ENCODE results near the gene UBL7.

UBL7 gene

DNA sequence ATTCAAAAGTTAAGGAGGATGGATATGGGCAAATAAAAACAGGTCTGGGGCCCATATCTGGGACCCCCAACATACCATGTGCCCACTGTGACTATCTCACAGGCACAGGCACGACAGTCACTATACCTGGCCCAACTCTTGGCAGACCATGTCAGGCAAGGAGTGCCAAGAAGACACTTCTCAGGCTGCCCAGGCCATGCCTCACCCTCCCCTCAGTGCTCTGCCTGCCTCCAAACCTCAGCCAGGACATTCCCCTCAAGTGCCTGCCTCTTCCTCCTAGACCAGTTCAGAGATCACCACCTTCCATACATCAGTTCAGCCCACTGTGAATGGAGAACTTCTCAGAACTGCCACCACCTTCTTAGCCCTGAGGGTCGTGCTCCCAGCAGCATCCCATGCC is 22.8 kb downstream of the UBL7 start:
- no peak overlapping the region for H3K4me3 ChIP-seq (replicated peaks in 1 of 2; ENCODE audit: low read depth in 2 of 2, low read length in 2 of 2)
- TF ChIP-seq, protein P1, sequence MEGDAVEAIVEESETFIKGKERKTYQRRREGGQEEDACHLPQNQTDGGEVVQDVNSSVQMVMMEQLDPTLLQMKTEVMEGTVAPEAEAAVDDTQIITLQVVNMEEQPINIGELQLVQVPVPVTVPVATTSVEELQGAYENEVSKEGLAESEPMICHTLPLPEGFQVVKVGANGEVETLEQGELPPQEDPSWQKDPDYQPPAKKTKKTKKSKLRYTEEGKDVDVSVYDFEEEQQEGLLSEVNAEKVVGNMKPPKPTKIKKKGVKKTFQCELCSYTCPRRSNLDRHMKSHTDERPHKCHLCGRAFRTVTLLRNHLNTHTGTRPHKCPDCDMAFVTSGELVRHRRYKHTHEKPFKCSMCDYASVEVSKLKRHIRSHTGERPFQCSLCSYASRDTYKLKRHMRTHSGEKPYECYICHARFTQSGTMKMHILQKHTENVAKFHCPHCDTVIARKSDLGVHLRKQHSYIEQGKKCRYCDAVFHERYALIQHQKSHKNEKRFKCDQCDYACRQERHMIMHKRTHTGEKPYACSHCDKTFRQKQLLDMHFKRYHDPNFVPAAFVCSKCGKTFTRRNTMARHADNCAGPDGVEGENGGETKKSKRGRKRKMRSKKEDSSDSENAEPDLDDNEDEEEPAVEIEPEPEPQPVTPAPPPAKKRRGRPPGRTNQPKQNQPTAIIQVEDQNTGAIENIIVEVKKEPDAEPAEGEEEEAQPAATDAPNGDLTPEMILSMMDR (IDR thresholded peaks at IDR 0.05; ENCODE audit: low read depth, low read length) = no peak

DNA sequence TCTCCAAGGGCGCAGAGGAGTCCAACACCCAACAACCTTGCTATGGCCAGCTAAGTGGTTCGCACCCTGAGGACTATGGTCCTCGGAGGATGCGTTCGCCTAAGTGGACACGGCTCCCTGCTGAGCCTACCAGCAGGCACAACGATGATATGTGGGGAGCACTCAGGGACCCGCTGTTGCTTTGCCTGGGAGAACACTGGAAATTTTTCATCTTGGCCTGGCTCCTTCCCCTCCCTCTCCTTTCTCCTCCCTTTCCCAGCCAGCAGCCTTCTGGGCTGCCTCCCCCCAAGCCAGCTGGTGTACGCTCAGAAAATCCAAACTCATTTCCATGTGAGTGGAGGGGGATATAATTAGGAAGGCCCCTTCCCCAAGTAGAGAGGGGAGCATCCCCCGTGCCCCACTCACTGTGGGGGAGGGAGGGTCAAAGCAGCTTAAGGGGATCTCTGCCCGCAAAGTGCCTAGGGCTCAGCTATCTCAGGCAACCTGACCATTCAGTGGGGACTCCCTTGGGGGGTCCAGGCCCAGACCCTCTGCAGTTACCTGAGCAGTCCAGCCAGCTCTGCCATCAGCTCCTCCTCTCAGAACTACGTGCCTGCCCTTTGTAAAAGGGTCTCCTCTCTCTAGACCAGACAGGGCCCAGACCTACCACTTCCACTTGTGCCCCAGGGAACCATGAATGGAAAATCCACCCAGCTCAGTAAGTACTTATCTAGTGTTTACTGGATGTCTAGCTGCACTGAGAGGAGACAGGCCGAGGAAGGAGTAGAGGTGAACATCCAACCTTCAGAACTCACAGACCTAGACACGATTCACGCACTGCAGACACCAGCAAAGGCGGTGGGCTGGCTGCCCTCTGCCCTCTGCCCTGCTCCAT is 26.5 kb downstream of the UBL7 start:
- peak overlapping the region; percentile 42 to 66 for H3K4me3 ChIP-seq (replicated peaks in 1 of 2; ENCODE audit: low read depth in 2 of 2, low read length in 2 of 2)
- TF ChIP-seq, protein P1 (IDR thresholded peaks at IDR 0.05; ENCODE audit: low read depth, low read length) = no peak
- DNase-seq (ENCODE audit: low read depth in 2 of 2) = no peak

More for the DNA sequence above, 22.8 kb downstream of the UBL7 start:
- no peak for DNase-seq (ENCODE audit: low read depth in 2 of 2)

DNA sequence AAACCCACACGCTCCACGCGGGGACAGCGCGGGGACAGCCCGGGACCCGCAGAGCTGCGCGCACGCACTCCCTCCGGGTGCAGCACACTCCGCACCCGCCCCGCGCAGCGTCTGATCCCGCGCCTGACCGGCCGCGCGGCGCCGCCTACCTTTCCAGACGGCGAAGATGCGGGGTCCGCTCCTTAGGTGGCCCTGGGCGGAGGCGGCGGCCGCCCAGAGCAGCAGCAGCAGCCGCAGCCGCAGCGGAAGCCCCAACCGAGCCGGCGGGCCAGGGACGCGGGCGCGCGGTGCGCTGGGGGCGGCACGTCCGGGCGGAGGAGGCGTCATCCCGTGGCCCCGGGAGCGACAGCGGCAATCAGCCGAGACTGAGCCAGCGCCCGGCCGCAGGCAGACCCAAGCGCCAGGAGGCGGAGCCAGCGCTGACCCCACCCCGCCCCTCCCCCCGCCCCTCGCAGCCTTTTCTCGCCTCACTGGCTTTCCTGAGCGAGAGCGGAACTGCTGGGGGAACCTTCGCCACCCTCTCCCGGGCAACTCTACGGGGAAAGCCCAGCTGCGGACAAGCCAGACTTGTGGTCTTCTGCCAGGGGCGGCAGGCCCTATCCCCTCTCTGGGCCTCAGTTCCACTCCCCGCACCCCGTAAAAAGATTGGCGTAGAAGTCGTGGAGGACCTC is 27.2 kb downstream of the UBL7 start, which contains the start of gene SEMA7A:
Gene SEMA7A, minus strand, starts transcription at position 367 of the 671 bp plus-strand sequence. Its CDS starts 40 bp downstream, at position 327.
- TF ChIP-seq, protein P1 (IDR thresholded peaks at IDR 0.05; ENCODE audit: low read depth, low read length) = no peak
- H3K4me3 ChIP-seq (replicated peaks in 1 of 2; ENCODE audit: low read depth in 2 of 2, low read length in 2 of 2) = peak within 1 kb of the TSS; percentile 59 to 66
- peak; percentile 66 to 78 for DNase-seq (ENCODE audit: low read depth in 2 of 2)

DNA sequence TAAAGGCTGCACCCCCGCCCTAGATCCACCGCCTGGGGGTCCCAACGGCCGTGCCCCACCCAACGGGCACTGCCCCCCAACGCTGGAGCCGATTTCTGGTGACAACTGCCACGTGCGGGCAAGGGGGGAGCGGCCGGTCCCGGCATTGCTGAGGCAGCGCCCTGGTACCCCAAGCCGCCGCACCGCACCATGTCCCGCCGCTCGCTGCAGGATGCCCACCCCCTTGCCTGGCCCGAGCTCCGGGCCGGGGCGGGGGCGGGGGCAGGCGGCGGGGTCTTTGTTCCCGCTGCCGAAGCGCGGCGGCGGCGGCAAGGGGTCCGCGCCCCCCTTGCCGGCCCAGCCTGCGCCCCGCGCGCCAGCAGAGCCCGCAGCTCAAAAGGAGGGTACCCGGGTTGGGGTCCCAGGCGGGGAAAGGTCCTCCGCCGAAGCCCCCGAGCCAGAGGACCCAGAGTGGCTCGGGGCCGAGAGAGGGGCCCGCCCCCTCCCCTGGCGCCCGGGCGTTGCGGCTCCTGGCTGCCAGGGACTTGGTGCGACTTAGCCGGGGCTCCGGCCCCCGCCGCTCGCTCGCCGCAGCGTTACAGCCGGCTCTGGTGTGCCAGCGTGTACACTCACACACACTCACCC is 27.9 kb downstream of the UBL7 start:
- H3K4me3 ChIP-seq (replicated peaks in 1 of 2; ENCODE audit: low read depth in 2 of 2, low read length in 2 of 2) = peak overlapping the region; percentile 59 to 66
- TF ChIP-seq, protein P1 (IDR thresholded peaks at IDR 0.05; ENCODE audit: low read depth, low read length) = no peak
- no peak for DNase-seq (ENCODE audit: low read depth in 2 of 2)

DNA sequence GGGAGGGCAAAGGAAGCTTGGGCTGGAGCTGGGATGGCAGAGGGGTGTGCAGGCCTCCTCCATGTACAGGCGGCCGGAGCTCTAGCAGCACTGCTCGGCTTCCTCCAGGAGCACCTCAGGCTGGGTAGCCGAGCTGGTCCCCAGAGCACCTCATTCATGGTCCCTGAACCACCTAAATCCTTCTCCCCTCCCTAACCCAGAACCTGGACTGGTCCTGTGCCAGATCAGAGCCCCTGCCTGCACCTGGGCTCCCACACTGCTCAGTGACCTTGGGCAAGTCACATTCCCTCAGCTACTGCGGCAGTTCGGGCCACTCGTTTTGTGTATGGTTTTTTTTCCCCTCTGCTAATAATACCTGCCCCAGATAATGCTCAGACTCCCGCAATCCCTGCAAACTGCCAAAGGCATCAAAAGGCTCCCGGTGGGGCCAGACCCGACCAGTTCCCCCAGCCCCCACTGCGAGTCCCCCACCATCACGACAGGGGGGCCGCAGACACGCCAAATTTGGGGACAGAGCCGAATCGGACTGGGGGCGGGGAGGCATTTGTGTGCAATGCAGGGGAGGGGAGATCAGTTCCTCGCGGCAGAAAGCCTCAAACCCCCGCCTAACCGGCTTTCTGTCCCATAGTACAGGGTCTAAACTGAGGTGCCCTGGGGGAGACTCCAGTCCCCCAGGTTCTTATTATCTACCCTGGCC is 28.5 kb downstream of the UBL7 start:
- TF ChIP-seq, protein P1 (IDR thresholded peaks at IDR 0.05; ENCODE audit: low read depth, low read length) = no peak
- H3K4me3 ChIP-seq (replicated peaks in 1 of 2; ENCODE audit: low read depth in 2 of 2, low read length in 2 of 2) = peak overlapping the region; percentile 59 to 66
- DNase-seq (ENCODE audit: low read depth in 2 of 2) = no peak

DNA sequence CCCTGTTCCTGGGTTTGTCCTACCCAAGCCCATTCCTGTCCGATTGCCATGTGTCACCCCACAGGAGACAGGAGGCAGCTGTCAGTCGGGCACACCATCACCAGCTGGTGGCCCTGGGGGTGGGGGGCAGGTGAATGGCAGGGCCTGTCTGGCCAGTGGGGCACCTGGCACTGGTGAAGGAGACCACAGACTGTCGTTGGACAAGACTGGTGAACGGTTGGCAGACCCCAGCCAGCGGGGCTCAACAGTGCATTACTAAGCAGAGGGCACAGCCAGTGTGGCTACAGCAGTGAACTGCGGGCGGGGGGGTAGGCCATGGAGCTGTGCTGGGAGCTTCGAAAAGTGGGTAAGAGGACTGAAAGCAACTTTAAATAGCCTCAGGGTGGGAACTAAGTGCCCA is 29.3 kb downstream of the UBL7 start:
- H3K4me3 ChIP-seq (replicated peaks in 1 of 2; ENCODE audit: low read depth in 2 of 2, low read length in 2 of 2) = peak overlapping the region in 1 of 2 donors; percentile 66
- no peak for DNase-seq (ENCODE audit: low read depth in 2 of 2)
- TF ChIP-seq, protein P1 (IDR thresholded peaks at IDR 0.05; ENCODE audit: low read depth, low read length) = no peak
